IPS-18c (cell line): ENCODE data around the gene SLC8A1.

Experiments used
- H3K4me3 ChIP-seq: 2 replicates; pipeline ENCODE4 v1.7.0; 2013; ENCODE audit warnings: low read depth, mild to moderate bottlenecking, low read length, moderate library complexity; ENCODE audit not compliant: insufficient read depth
- H3K9me3 ChIP-seq: one replicate; pipeline ENCODE4 v1.6.1; 2013; ENCODE audit warnings: mild to moderate bottlenecking, low read length, moderate library complexity; ENCODE audit not compliant: control insufficient read depth, insufficient read depth

SLC8A1 gene

GRCh38 chr2:40285391-40285790 lies 166.5 kb downstream of the SLC8A1 start:
- Histone ChIP-seq H3K9me3 (no peaks in the 10 kb centered on the region), H3K4me3 (no peak overlapping the region)

DNA sequence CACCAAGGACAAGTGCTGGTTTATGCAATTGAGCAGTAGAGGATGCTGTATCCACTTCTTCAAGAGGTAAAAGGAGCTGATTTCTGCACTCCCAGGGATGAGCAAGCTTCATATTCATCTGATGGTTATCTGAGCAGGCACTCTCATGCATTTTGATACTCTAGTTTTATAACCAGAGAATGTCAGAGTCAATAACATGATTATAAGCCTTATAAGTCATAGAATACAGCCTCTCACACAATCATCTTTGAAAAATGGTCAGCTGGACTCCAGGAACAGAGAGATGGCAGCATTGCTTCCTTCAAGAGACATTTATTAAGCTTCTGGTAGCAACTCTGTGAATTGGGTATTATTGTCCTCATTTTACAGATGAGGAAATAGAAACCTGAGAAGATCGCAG lies 167.1 kb downstream of the SLC8A1 start:
- no peaks in the 10 kb centered on the region for H3K9me3 ChIP-seq
- no peak overlapping the region for H3K4me3 ChIP-seq

GRCh38 chr2:40283111-40283909 lies 168.6 kb downstream of the SLC8A1 start:
- no peak overlapping the region for H3K4me3 ChIP-seq
- no peaks in the 10 kb centered on the region for H3K9me3 ChIP-seq

GRCh38 chr2:40282428-40282827 lies 169.5 kb downstream of the SLC8A1 start:
- Histone ChIP-seq H3K9me3 (no peaks in the 10 kb centered on the region), H3K4me3 (no peak overlapping the region)

- no peak overlapping the region for H3K4me3 ChIP-seq
- no peaks in the 10 kb centered on the region for H3K9me3 ChIP-seq
These were observed 170.6 kb downstream of the SLC8A1 start for GRCh38 chr2:40281021-40281940.

- Histone ChIP-seq H3K9me3 (no peaks in the 10 kb centered on the region), H3K4me3 (no peak overlapping the region)
These were observed 172.4 kb downstream of the SLC8A1 start for GRCh38 chr2:40279482-40279881.

- Histone ChIP-seq H3K9me3 (no peaks in the 10 kb centered on the region), H3K4me3 (no peak overlapping the region)
These were observed 172.9 kb downstream of the SLC8A1 start for GRCh38 chr2:40279001-40279400.

DNA sequence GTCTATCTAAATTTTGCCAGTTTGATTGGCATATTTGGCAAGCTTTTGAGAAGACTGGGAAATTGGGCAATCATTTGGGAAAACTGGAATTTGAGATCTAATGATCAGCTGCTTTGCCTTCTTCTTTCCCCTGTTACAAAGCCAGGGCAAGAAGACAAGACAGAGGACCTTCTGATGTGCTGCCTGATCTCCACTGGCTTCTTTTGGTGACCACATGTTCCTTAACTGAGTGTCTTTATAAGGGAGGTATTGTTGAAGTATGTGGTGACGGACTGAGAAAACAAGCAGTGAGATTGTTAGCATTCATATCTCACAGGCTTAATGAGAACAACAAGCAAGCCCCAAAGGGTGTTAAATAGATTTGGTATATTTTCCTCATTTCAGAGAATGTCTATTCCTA lies 175.8 kb downstream of the SLC8A1 start:
- no peak overlapping the region for H3K4me3 ChIP-seq
- no peaks in the 10 kb centered on the region for H3K9me3 ChIP-seq

DNA sequence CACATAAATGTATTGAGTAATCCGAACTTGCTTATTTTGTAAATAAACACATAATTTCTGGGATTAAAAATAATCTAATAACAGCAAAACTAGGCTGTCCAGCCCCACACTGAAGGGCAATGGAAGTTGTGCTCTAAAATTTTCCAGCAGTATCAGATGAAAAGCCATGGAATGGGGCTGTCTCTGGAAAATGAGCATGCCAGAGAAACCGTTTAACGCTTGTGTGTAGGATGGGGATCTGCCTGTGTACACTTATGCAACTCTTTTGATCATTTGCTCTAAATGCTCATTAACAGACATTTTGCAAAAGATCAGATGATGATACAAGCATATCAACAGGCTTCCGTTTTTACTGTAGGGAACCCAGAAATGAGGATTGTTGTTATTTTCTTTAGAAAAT lies 177.6 kb downstream of the SLC8A1 start:
- Histone ChIP-seq H3K9me3 (no peaks in the 10 kb centered on the region), H3K4me3 (no peak overlapping the region)

- no peak overlapping the region for H3K4me3 ChIP-seq
- H3K9me3 ChIP-seq = no peaks in the 10 kb centered on the region
These were observed 178.1 kb downstream of the SLC8A1 start for GRCh38 chr2:40273734-40274182.

- Histone ChIP-seq H3K9me3 (no peaks in the 10 kb centered on the region), H3K4me3 (no peak overlapping the region)
These were observed 180.8 kb downstream of the SLC8A1 start for GRCh38 chr2:40271094-40271493.

- Histone ChIP-seq H3K9me3 (no peaks in the 10 kb centered on the region), H3K4me3 (no peak overlapping the region)
These were observed 181.5 kb downstream of the SLC8A1 start for GRCh38 chr2:40270372-40270771.

DNA sequence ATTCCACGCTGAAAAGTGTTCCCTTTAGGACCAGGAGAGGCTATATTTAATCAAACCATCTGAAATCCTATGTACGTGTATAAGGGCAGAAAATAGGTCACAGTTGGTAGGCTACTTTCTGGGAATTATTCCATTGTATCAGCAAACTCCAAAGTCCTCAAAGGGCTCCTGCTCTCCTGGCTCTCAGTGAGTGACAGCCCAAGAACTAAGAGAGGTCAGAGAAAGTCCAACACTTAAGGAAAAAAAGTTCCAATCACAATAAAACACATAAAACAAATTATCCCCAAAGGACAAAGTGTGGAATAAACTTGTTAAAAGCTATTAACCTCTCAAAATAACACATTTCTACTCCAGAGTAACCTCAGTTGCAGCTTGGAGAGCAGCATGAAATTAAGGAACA lies 183.3 kb downstream of the SLC8A1 start:
- Histone ChIP-seq H3K9me3 (no peaks in the 10 kb centered on the region), H3K4me3 (no peak overlapping the region)

GRCh38 chr2:40266201-40266600 lies 185.7 kb downstream of the SLC8A1 start:
- no peak overlapping the region for H3K4me3 ChIP-seq
- no peaks in the 10 kb centered on the region for H3K9me3 ChIP-seq

GRCh38 chr2:40265602-40266001 lies 186.3 kb downstream of the SLC8A1 start:
- H3K4me3 ChIP-seq = no peak overlapping the region
- no peaks in the 10 kb centered on the region for H3K9me3 ChIP-seq

DNA sequence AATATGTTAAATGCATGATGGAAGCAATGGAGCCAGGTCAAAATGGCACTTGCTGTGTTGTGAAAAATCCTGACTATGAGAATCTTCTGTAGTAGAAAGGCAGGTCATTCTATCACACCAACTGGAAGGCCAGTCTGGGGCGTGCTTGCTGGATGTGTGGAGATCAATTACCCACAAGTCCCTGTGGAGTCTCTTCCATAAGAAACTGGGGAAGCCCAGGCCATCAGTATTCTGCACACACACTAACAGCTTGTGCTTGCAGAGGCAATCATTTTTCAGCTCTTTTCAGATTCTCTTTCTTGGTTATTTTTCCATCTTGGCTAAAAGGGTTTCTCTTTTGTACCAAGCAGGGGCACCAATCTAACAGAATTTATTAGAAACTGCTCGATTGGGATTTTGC lies 190.8 kb downstream of the SLC8A1 start:
- no peaks in the 10 kb centered on the region for H3K9me3 ChIP-seq
- no peak overlapping the region for H3K4me3 ChIP-seq

DNA sequence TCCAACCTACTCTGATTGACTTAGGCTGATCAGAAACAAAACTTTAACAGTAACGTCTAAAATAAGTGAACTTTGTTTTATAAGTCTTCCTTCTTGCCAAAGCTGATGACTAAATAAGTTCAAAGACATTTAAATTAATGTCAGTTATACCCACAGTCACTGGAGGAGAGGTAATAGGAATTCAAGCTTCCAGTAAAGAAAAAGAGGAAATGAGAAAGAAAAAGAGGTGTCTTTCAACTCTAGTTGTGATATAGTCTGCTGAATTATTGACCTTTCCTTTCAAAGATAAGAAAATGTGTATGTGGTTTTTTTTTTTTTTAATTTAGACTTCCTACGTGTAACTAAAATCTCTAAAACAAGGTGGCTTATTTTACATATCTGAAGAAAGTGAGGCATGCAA lies 191.5 kb downstream of the SLC8A1 start:
- H3K9me3 ChIP-seq = no peaks in the 10 kb centered on the region
- H3K4me3 ChIP-seq = no peak overlapping the region

- no peaks in the 10 kb centered on the region for H3K9me3 ChIP-seq
- no peak overlapping the region for H3K4me3 ChIP-seq
These were observed 192.0 kb downstream of the SLC8A1 start for GRCh38 chr2:40259900-40260299.
